Sigmoid colon (tissue), 4 donors: ENCODE results near the gene ACER2.

Experiments
- EP300 ChIP-seq, 4 donors: sonication (generic); formaldehyde crosslinking; IDR thresholded peaks; one replicate each; pipeline ENCODE4 v1.6.1; 2017; ENCODE audit warnings: antibody characterized with exemption in 4 of 4
- POLR2A ChIP-seq, 2 donors: fragments of 450-650 bp; IDR thresholded peaks; one replicate each; pipeline ENCODE4 v1.6.1; 2016; ENCODE audit warnings: antibody characterized with exemption in 2 of 2, mild to moderate bottlenecking in 2 of 2, moderate library complexity in 2 of 2
- POLR2AphosphoS5 ChIP-seq, 4 donors: sonication (generic); formaldehyde crosslinking; IDR thresholded peaks; one replicate each; pipeline ENCODE4 v1.6.1; 2017; ENCODE audit warnings: antibody characterized with exemption in 4 of 4
- TF ChIP-seq, protein P1 (sequence below), 4 experiments: fragments of 450-650 bp in 3 of 4; fragments of 200-600 bp in 1 of 4; IDR thresholded peaks; one replicate each; pipeline ENCODE4 v1.5.1; 2016 to 2019; ENCODE audit warnings: antibody characterized with exemption in 4 of 4, mild to moderate bottlenecking in 3 of 4, moderate library complexity in 2 of 4

DNA sequence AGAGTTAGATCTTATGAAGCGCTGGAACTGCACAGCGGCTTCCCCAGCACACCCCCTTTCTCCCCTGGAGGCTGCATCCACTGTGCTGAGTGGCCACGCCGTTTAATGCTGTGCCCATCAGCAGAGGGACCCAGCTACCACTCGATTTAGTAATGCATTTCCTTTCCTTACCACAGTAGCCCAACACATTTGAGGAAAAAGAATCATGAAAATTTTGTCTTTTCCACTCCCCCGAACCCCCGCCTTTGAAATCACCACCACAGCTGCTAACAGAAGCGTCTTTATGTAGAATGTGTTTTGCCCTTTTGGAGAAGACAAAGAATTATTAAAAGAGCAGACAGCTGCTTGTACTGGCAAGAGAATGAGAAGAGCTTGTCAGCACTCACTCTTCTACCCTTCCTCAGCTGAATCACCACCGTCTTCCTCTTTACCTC, 73.2 kb downstream of the ACER2 start:
- TF ChIP-seq EP300 (IDR thresholded peaks at IDR 0.05) = no peak
- TF ChIP-seq, protein P1, sequence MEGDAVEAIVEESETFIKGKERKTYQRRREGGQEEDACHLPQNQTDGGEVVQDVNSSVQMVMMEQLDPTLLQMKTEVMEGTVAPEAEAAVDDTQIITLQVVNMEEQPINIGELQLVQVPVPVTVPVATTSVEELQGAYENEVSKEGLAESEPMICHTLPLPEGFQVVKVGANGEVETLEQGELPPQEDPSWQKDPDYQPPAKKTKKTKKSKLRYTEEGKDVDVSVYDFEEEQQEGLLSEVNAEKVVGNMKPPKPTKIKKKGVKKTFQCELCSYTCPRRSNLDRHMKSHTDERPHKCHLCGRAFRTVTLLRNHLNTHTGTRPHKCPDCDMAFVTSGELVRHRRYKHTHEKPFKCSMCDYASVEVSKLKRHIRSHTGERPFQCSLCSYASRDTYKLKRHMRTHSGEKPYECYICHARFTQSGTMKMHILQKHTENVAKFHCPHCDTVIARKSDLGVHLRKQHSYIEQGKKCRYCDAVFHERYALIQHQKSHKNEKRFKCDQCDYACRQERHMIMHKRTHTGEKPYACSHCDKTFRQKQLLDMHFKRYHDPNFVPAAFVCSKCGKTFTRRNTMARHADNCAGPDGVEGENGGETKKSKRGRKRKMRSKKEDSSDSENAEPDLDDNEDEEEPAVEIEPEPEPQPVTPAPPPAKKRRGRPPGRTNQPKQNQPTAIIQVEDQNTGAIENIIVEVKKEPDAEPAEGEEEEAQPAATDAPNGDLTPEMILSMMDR (IDR thresholded peaks at IDR 0.05) = no peak
- no peak for TF ChIP-seq POLR2A (IDR thresholded peaks at IDR 0.05)
- TF ChIP-seq POLR2AphosphoS5 (IDR thresholded peaks at IDR 0.05) = no peak
